HL-60 (cell line): ENCODE data around the gene HTR2B.

Experiments used
- DNase-seq, 2 experiments: peaks; one replicate each; pipeline ENCODE4 v3.0.0-alpha.2; 2010 to 2020; ENCODE audit warnings: low read depth in 1 of 2, low spot score in 1 of 2
- H3K27ac ChIP-seq: fragments of 250-450 bp; sonication (Bioruptor Pico); replicated peaks from 2 replicates; pipeline ENCODE4 v1.5.1; 2020; ENCODE audit warnings: mild to moderate bottlenecking, moderate library complexity
- H3K27me3 ChIP-seq: fragments of 250-450 bp; sonication (Bioruptor Pico); 2 replicates; pipeline ENCODE4 v1.5.1; 2021; ENCODE audit warnings: mild to moderate bottlenecking, moderate library complexity; ENCODE audit not compliant: insufficient read depth, poor library complexity, severe bottlenecking
- H3K4me3 ChIP-seq: replicated peaks from 2 replicates; pipeline ENCODE4 v1.5.1; 2011; ENCODE audit warnings: mild to moderate bottlenecking, control low read depth, low read length; ENCODE audit not compliant: insufficient read depth
- GABPA ChIP-seq: IDR thresholded peaks from 2 replicates; pipeline ENCODE4 v1.6.1; 2012; ENCODE audit warnings: low read depth
- POLR2AphosphoS5 ChIP-seq: IDR thresholded peaks from 2 replicates; pipeline ENCODE4 v1.6.1; 2012; ENCODE audit warnings: low read depth
- SPI1 ChIP-seq: IDR thresholded peaks from 2 replicates; pipeline ENCODE4 v1.6.1; 2012; ENCODE audit warnings: low read depth, mild to moderate bottlenecking, borderline replicate concordance
- long read RNA-seq: library from polyadenylated mRNA; unstranded; transcript quantifications from one replicate; pipeline ENCODE4 v2.0.0, GENCODE V29; 2020
- TF ChIP-seq, protein P1 (sequence below): IDR thresholded peaks from one replicate; pipeline ENCODE4 v1.5.1; 2011; ENCODE audit warnings: low read length, control low read depth, inconsistent platforms; ENCODE audit not compliant: insufficient read depth
- TF ChIP-seq, protein P2 (sequence below): IDR thresholded peaks from 2 replicates; pipeline ENCODE4 v1.6.1; 2012; ENCODE audit warnings: low read depth; ENCODE audit not compliant: insufficient replicate concordance

Gene HTR2B
- long read RNA-seq, partial matches to known transcripts = 0 of 17 reads
- long read RNA-seq, other reads (novel, unspliced or antisense) = 17 of 17 reads

DNA sequence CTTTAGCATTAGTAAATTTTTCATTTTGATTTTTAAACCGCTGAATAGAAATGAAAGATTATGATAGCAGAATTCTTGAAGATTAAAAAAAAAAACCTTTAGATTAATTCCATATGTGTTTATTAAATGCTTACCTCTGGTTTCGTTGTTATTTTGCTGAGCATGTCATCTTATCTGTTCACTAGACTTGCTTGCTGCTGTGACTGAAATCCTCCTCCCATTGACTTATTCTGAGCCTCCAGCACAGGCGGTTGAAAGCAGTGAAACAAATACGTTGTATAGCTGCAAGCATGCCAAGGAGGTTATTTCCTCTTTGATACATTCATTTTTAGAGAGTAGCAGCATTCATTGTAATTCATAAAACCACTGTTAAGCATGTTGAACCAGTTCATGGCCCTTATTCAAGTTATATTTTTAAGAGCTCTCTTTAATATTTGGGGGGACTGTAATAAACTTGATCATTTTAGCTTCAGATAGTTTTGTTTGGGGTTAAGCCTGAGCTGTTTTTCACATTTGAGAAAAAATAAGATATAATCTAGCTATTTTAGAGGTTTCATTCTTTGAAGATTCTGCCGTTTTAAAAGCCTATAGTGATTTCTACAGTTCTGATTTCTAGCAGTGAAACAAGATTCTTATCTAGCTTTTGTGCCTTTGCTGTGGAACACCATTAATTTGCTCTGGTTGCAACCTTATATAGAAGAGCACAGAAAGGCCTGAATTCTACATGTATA, at the start of gene HTR2B:
Gene HTR2B, minus strand, starts transcription at position 205 of the 731 bp plus-strand sequence. CDS start 1,278 bp downstream, outside the sequence.
- DNase-seq = no peak
- H3K27ac ChIP-seq = no peak within 1 kb of the TSS
- H3K4me3 ChIP-seq = no peak within 1 kb of the TSS
- TF ChIP-seq POLR2AphosphoS5 (no peak), GABPA (no peak), SPI1 (no peak)
- TF ChIP-seq, protein P1, sequence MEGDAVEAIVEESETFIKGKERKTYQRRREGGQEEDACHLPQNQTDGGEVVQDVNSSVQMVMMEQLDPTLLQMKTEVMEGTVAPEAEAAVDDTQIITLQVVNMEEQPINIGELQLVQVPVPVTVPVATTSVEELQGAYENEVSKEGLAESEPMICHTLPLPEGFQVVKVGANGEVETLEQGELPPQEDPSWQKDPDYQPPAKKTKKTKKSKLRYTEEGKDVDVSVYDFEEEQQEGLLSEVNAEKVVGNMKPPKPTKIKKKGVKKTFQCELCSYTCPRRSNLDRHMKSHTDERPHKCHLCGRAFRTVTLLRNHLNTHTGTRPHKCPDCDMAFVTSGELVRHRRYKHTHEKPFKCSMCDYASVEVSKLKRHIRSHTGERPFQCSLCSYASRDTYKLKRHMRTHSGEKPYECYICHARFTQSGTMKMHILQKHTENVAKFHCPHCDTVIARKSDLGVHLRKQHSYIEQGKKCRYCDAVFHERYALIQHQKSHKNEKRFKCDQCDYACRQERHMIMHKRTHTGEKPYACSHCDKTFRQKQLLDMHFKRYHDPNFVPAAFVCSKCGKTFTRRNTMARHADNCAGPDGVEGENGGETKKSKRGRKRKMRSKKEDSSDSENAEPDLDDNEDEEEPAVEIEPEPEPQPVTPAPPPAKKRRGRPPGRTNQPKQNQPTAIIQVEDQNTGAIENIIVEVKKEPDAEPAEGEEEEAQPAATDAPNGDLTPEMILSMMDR = no peak
- TF ChIP-seq, protein P2, sequence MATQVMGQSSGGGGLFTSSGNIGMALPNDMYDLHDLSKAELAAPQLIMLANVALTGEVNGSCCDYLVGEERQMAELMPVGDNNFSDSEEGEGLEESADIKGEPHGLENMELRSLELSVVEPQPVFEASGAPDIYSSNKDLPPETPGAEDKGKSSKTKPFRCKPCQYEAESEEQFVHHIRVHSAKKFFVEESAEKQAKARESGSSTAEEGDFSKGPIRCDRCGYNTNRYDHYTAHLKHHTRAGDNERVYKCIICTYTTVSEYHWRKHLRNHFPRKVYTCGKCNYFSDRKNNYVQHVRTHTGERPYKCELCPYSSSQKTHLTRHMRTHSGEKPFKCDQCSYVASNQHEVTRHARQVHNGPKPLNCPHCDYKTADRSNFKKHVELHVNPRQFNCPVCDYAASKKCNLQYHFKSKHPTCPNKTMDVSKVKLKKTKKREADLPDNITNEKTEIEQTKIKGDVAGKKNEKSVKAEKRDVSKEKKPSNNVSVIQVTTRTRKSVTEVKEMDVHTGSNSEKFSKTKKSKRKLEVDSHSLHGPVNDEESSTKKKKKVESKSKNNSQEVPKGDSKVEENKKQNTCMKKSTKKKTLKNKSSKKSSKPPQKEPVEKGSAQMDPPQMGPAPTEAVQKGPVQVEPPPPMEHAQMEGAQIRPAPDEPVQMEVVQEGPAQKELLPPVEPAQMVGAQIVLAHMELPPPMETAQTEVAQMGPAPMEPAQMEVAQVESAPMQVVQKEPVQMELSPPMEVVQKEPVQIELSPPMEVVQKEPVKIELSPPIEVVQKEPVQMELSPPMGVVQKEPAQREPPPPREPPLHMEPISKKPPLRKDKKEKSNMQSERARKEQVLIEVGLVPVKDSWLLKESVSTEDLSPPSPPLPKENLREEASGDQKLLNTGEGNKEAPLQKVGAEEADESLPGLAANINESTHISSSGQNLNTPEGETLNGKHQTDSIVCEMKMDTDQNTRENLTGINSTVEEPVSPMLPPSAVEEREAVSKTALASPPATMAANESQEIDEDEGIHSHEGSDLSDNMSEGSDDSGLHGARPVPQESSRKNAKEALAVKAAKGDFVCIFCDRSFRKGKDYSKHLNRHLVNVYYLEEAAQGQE = no peak
- H3K27me3 ChIP-seq = no peaks in the 10 kb centered on the region

DNA sequence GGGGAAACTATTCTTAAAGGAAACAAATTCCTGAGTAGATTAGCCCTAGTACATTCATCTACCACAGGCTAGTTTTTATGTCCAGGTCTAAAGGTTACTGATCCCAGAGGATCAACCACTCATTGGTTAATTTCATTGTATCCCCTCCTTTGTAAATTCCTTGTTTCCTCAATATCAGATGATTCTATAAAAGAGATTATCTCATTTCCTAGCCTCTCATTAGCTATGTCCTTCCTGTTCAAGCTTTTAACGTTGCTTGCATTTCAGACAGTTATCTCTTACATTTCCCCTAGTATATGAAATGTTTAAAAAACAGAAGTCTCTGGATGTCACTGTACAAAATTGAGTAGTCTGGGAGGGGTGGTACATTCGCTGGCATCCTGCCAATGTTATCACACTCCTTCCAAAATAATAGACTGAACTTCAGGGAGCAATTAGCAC, 49.4 kb upstream of the HTR2B start:
- no peak overlapping the region for H3K27ac ChIP-seq
- H3K4me3 ChIP-seq = no peak overlapping the region
- TF ChIP-seq, protein P1 = no peak
- peak; percentile 27; the same call in 1 of the 2 replicates for TF ChIP-seq SPI1
- TF ChIP-seq POLR2AphosphoS5 = no peak
- no peaks in the 10 kb centered on the region for H3K27me3 ChIP-seq
- DNase-seq = peak in 1 of 2 experiments; percentile 34

DNA sequence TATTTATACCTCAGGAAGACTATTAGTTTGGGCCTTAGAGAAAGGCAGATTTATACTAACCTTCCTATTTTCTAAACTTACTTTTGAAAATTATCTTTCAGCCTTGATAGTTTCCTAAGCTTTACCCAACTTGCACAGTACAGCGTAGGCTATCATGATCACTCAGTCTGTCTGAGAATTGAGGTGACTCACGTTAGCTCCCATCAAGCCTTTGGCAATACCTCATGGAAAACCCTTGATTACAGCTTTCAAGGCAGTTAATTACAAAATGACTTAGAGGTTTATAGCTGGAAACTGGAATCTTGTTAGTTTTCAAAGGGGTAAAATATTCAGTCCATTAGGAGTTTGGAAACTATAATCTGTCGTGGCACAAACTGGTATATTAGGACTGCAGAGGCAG, 47.2 kb upstream of the HTR2B start:
- H3K27ac ChIP-seq = no peak overlapping the region
- no peaks in the 10 kb centered on the region for H3K27me3 ChIP-seq
- no peak for DNase-seq
- H3K4me3 ChIP-seq = no peak overlapping the region
- TF ChIP-seq POLR2AphosphoS5 = no peak
- TF ChIP-seq, protein P2 = no peak
- no peak for TF ChIP-seq GABPA
- TF ChIP-seq, protein P1 = no peak
- no peak for TF ChIP-seq SPI1
